Rectal smooth muscle tissue (tissue), 1 donor: Measurements from ENCODE around the gene MDC1.
"Not testable (repeated sequence)": the region's sequence is repeated elsewhere in the genome, so short reads cannot be mapped to it uniquely, and the experiment has no call there.

ENCODE experiments used
- H3K27ac ChIP-seq: one replicate; pipeline ENCODE4 v1.7.0; 2013; ENCODE audit warnings: low read depth, low read length, inconsistent platforms
- H3K27me3 ChIP-seq: one replicate; pipeline ENCODE4 v1.7.0; 2013; ENCODE audit warnings: low read length; ENCODE audit not compliant: control insufficient read depth, insufficient read depth
- H3K36me3 ChIP-seq: one replicate; pipeline ENCODE4 v1.7.0; 2013; ENCODE audit warnings: low read length; ENCODE audit not compliant: control insufficient read depth, insufficient read depth
- H3K4me1 ChIP-seq: one replicate; pipeline ENCODE4 v1.7.0; 2013; ENCODE audit warnings: low read length; ENCODE audit not compliant: control insufficient read depth, insufficient read depth
- H3K4me3 ChIP-seq: one replicate; pipeline ENCODE4 v1.7.0; 2013; ENCODE audit warnings: low read length
- H3K9ac ChIP-seq: one replicate; pipeline ENCODE4 v1.7.0; 2013; ENCODE audit warnings: low read length

Gene MDC1

DNA sequence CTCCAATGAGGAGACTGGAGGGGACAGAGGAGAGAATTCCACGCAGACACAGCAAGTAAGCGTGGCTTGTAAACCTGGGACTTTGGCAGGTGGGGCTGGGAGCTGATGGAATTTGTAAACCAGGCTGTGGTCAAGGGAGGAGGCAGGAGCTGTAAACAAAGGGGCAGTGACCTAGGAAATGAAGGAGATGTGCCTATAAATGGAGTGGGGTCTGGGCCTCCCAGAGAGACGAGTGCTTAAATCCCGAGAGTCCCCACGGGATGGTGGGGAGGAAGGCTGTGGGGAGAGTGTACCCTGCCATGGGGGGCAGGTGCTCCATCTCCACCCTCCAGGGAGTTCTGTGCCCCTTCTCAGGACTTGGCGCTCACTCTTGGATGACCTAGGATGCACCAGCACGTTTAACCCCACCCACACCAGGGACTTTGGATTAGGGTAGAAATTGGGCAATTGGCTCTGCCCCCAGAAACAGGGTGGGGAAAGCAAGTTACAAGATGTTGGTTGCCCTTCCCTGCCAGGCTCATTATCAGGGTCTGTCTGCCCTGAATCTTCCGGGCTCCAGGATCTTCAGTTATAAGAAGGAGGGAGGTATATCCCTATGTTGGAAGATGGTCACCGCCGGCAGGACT, 40.3 kb downstream of the MDC1 start:
- Histone ChIP-seq H3K4me1 (peaks cover 20% of the 10 kb centered on the region), H3K36me3 (peaks cover 22% of the 10 kb centered on the region), H3K9ac (no peak overlapping the region), H3K4me3 (no peak overlapping the region), H3K27me3 (no peaks in the 10 kb centered on the region), H3K27ac (no peak overlapping the region)

DNA sequence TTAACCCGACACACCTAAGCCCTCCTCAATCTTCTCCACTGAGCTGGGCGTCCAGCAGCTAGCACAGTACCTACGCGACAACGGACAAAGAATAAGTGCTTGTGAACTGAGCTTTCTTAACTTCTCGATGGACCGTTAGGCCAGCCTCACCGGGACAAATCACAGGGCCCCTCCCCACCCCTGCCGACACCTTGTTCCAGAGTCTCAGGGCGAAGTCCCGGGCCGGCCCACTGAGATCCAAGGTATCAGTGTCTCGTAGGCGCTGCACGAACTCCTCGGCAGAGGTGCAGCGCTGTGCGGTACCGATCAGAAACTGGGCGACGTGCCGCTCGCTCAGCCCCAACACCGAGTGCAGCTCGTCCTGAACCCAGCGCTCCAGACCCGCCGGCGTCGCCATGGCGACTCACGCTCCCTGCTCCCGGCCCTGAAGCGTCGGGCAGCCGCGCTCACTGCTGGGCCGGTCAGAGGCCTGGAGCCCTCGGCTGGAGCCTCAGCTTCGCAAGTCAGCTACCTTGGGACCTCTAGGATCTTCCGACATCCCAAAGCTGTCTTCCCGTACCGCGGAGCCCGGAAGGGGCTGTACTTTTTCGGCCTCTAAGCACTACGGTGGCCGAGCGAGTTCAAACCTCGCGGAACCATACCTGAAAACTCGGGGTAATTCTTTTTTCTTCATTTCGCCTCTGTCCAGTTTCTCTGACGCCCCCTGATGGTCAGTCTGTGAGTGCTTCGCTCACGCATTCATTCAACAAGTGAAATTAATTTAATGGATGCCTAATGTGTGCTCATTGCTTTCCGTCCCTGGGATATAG, 44.4 kb downstream of the MDC1 start, which contains the start of gene DHX16:
DHX16 (minus strand) TSS at position 562 of the 809 bp plus-strand sequence; CDS start at position 397, 165 bp downstream.
- H3K27me3 ChIP-seq: no peaks in the 10 kb centered on the region
- H3K27ac ChIP-seq: peak within 1 kb of the TSS; percentile 65
- H3K9ac ChIP-seq: peak within 1 kb of the TSS; percentile 42
- peaks cover 28% of the 10 kb centered on the region for H3K36me3 ChIP-seq
- peaks cover 5% of the 10 kb centered on the region for H3K4me1 ChIP-seq
- peak within 1 kb of the TSS; percentile 71 for H3K4me3 ChIP-seq

- H3K4me1 ChIP-seq: peaks cover 5% of the 10 kb centered on the region
- H3K4me3 ChIP-seq: no peak overlapping the region
- no peak overlapping the region for H3K9ac ChIP-seq
- no peaks in the 10 kb centered on the region for H3K27me3 ChIP-seq
- H3K27ac ChIP-seq: no peak overlapping the region
- H3K36me3 ChIP-seq: peaks cover 23% of the 10 kb centered on the region
Measured at GRCh38 chr6:30670760-30671527, 46.1 kb downstream of the MDC1 start.

- H3K36me3 ChIP-seq: peaks cover 58% of the 10 kb centered on the region
- H3K27me3 ChIP-seq, H3K9ac ChIP-seq, H3K4me3 ChIP-seq, H3K27ac ChIP-seq, H3K4me1 ChIP-seq: not testable (repeated sequence)
Measured at GRCh38 chr6:30666300-30666699, 50.8 kb downstream of the MDC1 start.

- H3K27me3 ChIP-seq: no peaks in the 10 kb centered on the region
- H3K4me3 ChIP-seq: no peak overlapping the region
- peaks cover 53% of the 10 kb centered on the region for H3K36me3 ChIP-seq
- H3K27ac ChIP-seq: no peak overlapping the region
- H3K4me1 ChIP-seq: no peaks in the 10 kb centered on the region
- no peak overlapping the region for H3K9ac ChIP-seq
Measured at GRCh38 chr6:30664994-30665767, 51.9 kb downstream of the MDC1 start.

DNA sequence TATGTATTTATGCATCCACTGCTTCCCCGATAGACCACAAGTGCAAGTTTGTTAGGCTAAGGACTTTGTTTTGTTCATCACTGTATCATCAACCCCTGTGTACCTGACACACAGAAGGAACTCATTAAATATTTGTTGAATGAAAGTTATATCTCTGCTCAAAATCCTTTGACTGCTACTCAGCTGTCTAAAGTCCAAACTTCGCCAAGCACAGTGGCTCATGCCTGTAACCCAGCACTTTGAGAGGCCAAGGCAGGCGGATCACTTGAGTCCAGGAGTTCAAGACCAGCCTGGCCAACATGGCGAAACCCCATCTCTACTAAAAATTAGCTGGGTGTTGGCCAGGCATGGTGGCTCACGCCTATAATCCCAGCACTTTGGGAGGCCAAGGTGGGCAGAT, 59.2 kb downstream of the MDC1 start:
- not testable (repeated sequence) for H3K4me3 ChIP-seq, H3K27ac ChIP-seq
- peaks cover 63% of the 10 kb centered on the region for H3K36me3 ChIP-seq

GRCh38 chr6:30657454-30657853, 59.6 kb downstream of the MDC1 start:
- peaks cover 64% of the 10 kb centered on the region for H3K36me3 ChIP-seq

More for the DNA sequence above, 59.2 kb downstream of the MDC1 start:
- H3K27me3 ChIP-seq, H3K9ac ChIP-seq, H3K4me1 ChIP-seq: not testable (repeated sequence)

GRCh38 chr6:30656513-30656912, 60.6 kb downstream of the MDC1 start:
- H3K27ac ChIP-seq: no peak overlapping the region
- H3K4me3 ChIP-seq: no peak overlapping the region
- H3K9ac ChIP-seq: no peak overlapping the region
- no peaks in the 10 kb centered on the region for H3K4me1 ChIP-seq
- H3K27me3 ChIP-seq: no peaks in the 10 kb centered on the region
- peaks cover 63% of the 10 kb centered on the region for H3K36me3 ChIP-seq

More at GRCh38 chr6:30657454-30657853, 59.6 kb downstream of the MDC1 start:
- Histone ChIP-seq H3K27me3 (no peaks in the 10 kb centered on the region), H3K9ac (no peak overlapping the region), H3K27ac (no peak overlapping the region), H3K4me3 (no peak overlapping the region), H3K4me1 (no peaks in the 10 kb centered on the region)

- H3K9ac ChIP-seq: no peak overlapping the region
- H3K4me1 ChIP-seq: no peaks in the 10 kb centered on the region
- no peak overlapping the region for H3K27ac ChIP-seq
- no peak overlapping the region for H3K4me3 ChIP-seq
- peaks cover 63% of the 10 kb centered on the region for H3K36me3 ChIP-seq
- no peaks in the 10 kb centered on the region for H3K27me3 ChIP-seq
Measured at GRCh38 chr6:30655743-30656094, 61.4 kb downstream of the MDC1 start.

- Histone ChIP-seq H3K36me3 (peaks cover 59% of the 10 kb centered on the region), H3K4me1 (no peaks in the 10 kb centered on the region)
Measured at GRCh38 chr6:30654798-30655742, 62.0 kb downstream of the MDC1 start.

DNA sequence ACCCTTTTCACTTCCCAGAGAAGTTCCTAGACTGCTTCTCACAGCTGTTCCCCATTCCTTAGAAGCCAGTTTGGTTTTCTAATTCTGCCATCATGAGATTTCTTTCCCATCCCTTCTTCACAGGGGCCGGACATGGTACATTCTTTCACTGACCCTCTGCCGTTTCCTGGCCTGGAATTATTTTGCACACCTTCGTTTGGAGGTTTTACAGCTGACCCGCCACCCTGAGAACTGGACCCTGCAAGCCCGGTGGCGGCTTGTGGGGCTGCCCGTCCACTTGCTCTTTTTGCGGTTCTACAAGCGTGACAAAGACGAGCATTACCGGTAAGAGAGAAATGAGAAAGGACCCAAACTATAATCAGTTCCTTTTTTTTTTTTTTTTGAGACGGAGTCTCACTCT, 65.9 kb downstream of the MDC1 start:
- Histone ChIP-seq H3K4me1 (peaks cover 5% of the 10 kb centered on the region), H3K4me3 (no peak overlapping the region), H3K9ac (no peak overlapping the region), H3K36me3 (peaks cover 30% of the 10 kb centered on the region), H3K27ac (no peak overlapping the region), H3K27me3 (no peaks in the 10 kb centered on the region)

More at GRCh38 chr6:30654798-30655742, 62.0 kb downstream of the MDC1 start:
- no peaks in the 10 kb centered on the region for H3K27me3 ChIP-seq
- no peak overlapping the region for H3K27ac ChIP-seq
- H3K4me3 ChIP-seq: no peak overlapping the region
- no peak overlapping the region for H3K9ac ChIP-seq
